ENCODE measurements around the gene CDT1.

Gene CDT1

DNA sequence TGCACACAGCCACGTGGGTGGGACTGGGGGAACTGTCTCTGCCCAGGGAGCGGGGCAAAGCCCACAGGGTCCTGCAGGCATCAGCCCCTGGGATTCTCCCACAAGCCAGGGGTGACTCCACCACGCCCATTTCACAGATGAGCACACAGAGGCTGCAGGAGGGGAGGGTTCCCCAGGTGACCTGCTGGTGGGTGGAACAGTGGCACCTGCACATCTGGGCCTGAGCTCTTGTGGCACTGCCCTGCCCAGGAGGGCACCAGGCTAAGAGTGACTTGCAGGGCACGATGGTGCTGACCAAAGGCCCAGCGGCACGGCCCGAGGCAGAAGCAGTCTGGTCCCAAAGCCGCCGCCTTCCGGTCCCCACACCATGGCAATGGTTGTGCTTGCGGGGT lies 42.5 kb upstream of the CDT1 start:
- Histone ChIP-seq H3K4me2 (ENCODE audit: low read length) (no peak overlapping the region), H3K9ac (ENCODE audit: low read length) (no peak overlapping the region), H3K36me3 (ENCODE audit: insufficient read depth, low read length) (no peaks in the 10 kb centered on the region), H3K4me1 (ENCODE audit: insufficient read depth, low read length, severe bottlenecking) (no peaks in the 10 kb centered on the region), H3K79me2 (ENCODE audit: insufficient read depth, low read length) (no peaks in the 10 kb centered on the region), H3F3A (ENCODE audit: insufficient read depth, low read length) (no peaks in the 10 kb centered on the region), H3K4me3 (ENCODE audit: low read depth, low read length, poor library complexity, severe bottlenecking) (no peak overlapping the region), H3K27me3 (ENCODE audit: insufficient read depth, low read length) (peaks cover 36% of the 10 kb centered on the region), H3K9me2 (ENCODE audit: low read depth, low read length) (no peaks in the 10 kb centered on the region), H3K9me3 (ENCODE audit: low read length) (no peaks in the 10 kb centered on the region), H2AFZ (ENCODE audit: low read length) (no peak overlapping the region), H4K20me1 (ENCODE audit: insufficient read depth, low read length) (no peaks in the 10 kb centered on the region), H3K27ac (ENCODE audit: low read depth, low read length, poor library complexity, severe bottlenecking) (no peak overlapping the region)
- no peak for TF ChIP-seq EZH2 (IDR thresholded peaks at IDR 0.05; ENCODE audit: borderline replicate concordance, low read length)
- TF ChIP-seq, protein P1, sequence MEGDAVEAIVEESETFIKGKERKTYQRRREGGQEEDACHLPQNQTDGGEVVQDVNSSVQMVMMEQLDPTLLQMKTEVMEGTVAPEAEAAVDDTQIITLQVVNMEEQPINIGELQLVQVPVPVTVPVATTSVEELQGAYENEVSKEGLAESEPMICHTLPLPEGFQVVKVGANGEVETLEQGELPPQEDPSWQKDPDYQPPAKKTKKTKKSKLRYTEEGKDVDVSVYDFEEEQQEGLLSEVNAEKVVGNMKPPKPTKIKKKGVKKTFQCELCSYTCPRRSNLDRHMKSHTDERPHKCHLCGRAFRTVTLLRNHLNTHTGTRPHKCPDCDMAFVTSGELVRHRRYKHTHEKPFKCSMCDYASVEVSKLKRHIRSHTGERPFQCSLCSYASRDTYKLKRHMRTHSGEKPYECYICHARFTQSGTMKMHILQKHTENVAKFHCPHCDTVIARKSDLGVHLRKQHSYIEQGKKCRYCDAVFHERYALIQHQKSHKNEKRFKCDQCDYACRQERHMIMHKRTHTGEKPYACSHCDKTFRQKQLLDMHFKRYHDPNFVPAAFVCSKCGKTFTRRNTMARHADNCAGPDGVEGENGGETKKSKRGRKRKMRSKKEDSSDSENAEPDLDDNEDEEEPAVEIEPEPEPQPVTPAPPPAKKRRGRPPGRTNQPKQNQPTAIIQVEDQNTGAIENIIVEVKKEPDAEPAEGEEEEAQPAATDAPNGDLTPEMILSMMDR (IDR thresholded peaks at IDR 0.05; ENCODE audit: low read length) = no peak

DNA sequence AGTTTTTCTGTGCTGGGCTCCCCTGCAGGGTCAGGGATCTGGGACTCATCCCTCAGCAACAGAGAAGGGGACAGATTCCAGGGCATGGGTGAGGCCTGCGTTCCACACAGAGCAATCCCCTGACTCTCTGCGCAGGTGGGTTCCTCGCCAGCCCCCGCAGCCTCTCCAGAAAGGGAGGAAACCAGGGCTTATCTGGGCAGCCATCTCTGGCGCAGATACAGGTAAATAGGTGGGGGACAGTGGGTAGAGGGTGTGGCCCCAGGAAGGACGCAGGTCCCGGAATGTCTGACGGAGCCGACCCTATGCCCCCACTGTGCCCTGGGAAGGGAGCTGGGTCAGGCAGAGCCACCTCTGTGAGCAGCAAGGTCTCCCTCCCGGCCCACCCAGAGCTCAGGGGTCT lies 41.8 kb upstream of the CDT1 start:
- H3K27me3 ChIP-seq (ENCODE audit: insufficient read depth, low read length) = peaks cover 36% of the 10 kb centered on the region
- no peak overlapping the region for H2AFZ ChIP-seq (ENCODE audit: low read length)
- H3F3A ChIP-seq (ENCODE audit: insufficient read depth, low read length) = no peaks in the 10 kb centered on the region
- H3K4me2 ChIP-seq (ENCODE audit: low read length) = no peak overlapping the region
- H3K79me2 ChIP-seq (ENCODE audit: insufficient read depth, low read length) = no peaks in the 10 kb centered on the region
- H4K20me1 ChIP-seq (ENCODE audit: insufficient read depth, low read length) = no peaks in the 10 kb centered on the region
- TF ChIP-seq, protein P1 (IDR thresholded peaks at IDR 0.05; ENCODE audit: low read length) = no peak
- no peak for TF ChIP-seq EZH2 (IDR thresholded peaks at IDR 0.05; ENCODE audit: borderline replicate concordance, low read length)
- no peak overlapping the region for H3K9ac ChIP-seq (ENCODE audit: low read length)
- H3K4me3 ChIP-seq (ENCODE audit: low read depth, low read length, poor library complexity, severe bottlenecking) = no peak overlapping the region
- no peaks in the 10 kb centered on the region for H3K36me3 ChIP-seq (ENCODE audit: insufficient read depth, low read length)
- no peaks in the 10 kb centered on the region for H3K4me1 ChIP-seq (ENCODE audit: insufficient read depth, low read length, severe bottlenecking)
- no peaks in the 10 kb centered on the region for H3K9me3 ChIP-seq (ENCODE audit: low read length)
- H3K9me2 ChIP-seq (ENCODE audit: low read depth, low read length) = no peaks in the 10 kb centered on the region
- no peak overlapping the region for H3K27ac ChIP-seq (ENCODE audit: low read depth, low read length, poor library complexity, severe bottlenecking)

DNA sequence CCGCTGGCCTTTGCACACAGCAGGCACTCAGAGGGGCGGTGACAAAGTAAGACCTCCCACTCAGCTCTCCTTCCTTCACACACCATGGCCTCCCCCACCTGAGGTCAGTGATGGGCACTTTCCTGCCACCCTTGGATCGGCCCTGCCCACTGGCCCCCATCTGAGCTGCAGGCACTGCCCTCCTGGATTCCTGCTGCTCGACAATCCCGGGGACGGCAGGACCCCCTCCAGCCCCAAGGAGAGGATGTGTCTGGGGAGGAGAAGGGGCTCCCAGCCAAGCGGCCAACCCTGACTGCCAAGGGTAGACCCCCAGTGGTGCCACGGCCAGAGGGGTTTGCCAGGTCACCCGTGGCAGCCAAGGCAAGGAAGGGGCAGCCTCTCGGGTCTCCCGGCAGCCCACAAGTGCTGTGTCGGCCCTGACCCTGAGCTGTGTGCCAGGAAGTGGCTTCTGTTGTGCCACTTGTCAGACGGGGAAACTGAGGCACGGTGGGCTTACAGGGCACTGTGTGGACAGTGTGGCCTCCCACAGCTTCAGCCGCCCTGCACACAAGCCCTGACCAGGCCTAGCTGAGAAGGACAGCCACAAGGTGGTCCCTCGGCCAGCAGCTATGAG lies 41.2 kb upstream of the CDT1 start:
- Histone ChIP-seq H4K20me1 (ENCODE audit: insufficient read depth, low read length) (no peaks in the 10 kb centered on the region), H3F3A (ENCODE audit: insufficient read depth, low read length) (no peaks in the 10 kb centered on the region), H2AFZ (ENCODE audit: low read length) (no peak overlapping the region), H3K27ac (ENCODE audit: low read depth, low read length, poor library complexity, severe bottlenecking) (no peak overlapping the region), H3K9ac (ENCODE audit: low read length) (no peak overlapping the region), H3K79me2 (ENCODE audit: insufficient read depth, low read length) (no peaks in the 10 kb centered on the region), H3K4me2 (ENCODE audit: low read length) (no peak overlapping the region), H3K4me1 (ENCODE audit: insufficient read depth, low read length, severe bottlenecking) (no peaks in the 10 kb centered on the region), H3K36me3 (ENCODE audit: insufficient read depth, low read length) (no peaks in the 10 kb centered on the region), H3K27me3 (ENCODE audit: insufficient read depth, low read length) (peaks cover 40% of the 10 kb centered on the region), H3K9me3 (ENCODE audit: low read length) (no peaks in the 10 kb centered on the region), H3K9me2 (ENCODE audit: low read depth, low read length) (no peaks in the 10 kb centered on the region), H3K4me3 (ENCODE audit: low read depth, low read length, poor library complexity, severe bottlenecking) (no peak overlapping the region)
- TF ChIP-seq EZH2 (IDR thresholded peaks at IDR 0.05; ENCODE audit: borderline replicate concordance, low read length) = no peak
- TF ChIP-seq, protein P1 (IDR thresholded peaks at IDR 0.05; ENCODE audit: low read length) = no peak
